Dedifferentiated amniotic fluid mesenchymal stem cell (primary cell): ENCODE results near the gene NARF.
"Not testable (repeated sequence)": the region's sequence is repeated elsewhere in the genome, so short reads cannot be mapped to it uniquely, and the experiment has no call there.

ENCODE experiments used
- DNase-seq: peaks from one replicate; pipeline ENCODE4 v3.0.0-alpha.2; 2016; ENCODE audit errors: extremely low spot score

Gene NARF

DNA sequence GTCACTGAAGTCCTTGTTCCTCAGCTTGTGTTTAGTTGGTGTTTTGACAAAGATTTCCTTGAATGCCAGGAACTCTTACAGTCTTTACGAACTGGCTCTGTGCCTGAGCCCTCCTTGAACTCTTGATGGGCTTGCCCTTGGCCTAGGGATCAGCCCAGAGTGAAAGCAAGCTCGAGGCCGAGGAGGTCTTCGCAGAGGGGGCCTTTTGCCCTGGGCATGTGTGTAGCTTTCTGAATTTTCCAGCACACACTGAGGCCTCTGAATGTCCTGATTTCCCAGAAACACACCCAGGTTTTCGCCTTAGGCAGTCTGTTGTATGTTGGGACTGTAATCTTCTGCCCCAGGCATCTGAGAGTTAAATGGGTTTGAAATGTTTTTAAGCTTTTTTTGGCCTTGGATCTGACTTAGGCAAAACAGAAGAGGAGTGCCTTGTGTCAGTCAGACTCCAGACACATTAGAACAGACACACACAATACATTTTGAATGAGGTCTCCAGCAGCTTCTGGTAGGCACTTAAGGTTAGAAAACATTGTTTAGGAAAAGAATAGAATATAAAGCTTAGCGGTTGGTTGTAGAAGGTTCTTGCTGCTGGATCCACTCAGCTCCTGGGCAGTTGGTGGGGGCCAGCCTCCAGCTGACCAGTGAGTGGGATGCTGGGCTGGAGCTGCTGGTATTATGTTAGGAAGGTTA lies 78.1 kb downstream of the NARF start:
- DNase-seq: peak; percentile 19

- not testable (repeated sequence) for DNase-seq
These were observed 78.7 kb downstream of the NARF start for GRCh38 chr17:82537228-82537627.

DNA sequence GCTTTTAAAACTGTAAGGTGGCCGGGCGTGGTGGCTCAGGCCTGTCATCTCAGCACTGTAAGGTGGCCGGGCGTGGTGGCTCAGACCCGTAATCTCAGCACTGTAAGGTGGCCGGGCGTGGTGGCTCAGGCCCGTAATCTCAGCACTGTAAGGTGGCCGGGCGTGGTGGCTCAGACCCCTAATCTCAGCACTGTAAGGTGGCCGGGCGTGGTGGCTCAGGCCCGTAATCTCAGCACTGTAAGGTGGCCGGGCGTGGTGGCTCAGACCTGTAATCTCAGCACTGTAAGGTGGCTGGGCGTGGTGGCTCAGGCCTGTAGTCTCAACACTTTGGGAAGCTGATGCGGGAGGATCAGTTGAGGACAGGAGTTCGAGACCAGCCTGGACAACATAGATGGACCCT lies 80.5 kb downstream of the NARF start:
- not testable (repeated sequence) for DNase-seq
